Epidermal melanocyte (primary cell): Measurements from ENCODE around the gene LRP1.

Experiments used
- DNase-seq: peaks from one replicate; pipeline ENCODE4 v3.0.0; 2011; ENCODE audit warnings: low spot score; ENCODE audit not compliant: insufficient read length

The LRP1 gene

DNA sequence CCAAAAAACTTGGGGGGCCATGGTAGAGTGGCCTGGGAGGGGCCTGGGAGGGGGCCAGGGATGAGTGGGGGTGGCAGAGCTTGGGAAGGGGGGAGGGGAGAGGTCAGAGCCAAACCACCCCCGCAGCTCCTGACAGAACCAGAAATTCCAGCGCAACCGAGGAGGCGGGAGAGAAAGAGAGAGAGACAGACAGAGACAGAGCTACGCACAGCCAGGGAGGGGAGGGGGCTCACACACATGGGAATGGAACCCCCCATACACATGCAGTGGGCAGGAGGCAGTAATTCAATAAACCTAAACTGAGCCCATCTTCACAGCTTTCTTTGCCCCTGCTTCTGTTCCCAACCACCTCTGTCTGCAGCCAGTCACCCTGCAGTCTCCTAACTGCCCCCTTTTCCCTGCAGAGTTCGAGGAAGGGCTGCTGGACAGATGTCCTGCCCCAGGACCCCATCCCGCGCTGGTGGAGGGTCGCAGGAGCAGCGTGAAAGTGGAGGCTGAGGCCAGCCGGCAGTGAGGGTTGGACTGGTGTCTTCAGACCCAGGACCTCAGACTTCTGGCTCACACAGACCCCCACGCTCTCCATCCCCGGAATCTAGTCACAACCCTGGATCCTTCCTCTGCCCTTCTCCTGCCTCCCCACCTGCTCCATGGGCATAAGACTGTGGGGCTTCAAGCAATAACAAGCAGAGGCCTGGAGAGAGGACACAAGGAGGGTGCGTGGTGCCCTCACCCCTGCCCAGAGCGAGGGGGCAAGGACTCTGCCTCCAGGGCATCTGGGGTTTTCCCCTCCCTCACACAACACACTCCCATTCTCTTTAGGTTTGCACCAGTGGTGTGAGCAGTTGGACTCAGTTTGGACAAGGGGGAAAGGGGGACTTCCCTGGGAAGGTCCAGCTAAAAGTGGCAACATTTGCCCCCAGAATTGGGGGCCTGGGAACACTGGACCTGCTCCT, 33.8 kb upstream of the LRP1 start:
- DNase-seq, result no peak

- no peak for DNase-seq
These were observed 32.8 kb upstream of the LRP1 start for GRCh38 chr12:57095440-57095839.

DNA sequence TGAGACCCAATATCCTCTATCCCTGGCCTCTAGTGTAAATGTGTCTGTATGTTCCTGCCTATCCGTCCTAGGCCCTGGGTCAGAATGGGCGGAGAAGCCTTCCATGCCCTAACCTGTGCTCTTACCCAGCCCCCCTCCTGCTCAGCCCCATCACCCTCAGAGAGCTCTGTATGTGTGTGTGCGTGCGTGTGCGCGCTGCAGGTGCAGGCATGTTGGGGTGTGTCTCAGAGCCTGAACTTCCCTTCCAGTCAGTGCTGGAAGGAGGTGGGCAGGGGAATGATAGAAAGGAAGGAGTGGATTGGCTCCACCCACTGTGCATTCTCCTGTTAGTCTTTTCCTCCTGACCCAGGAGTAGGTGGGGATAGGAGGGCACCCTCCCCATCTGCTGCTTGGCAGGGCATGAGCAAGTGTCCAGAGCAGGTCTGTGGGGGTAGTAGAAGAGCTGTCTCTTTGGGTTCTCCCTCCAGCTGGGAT, 32.1 kb upstream of the LRP1 start:
- DNase-seq, result no peak

DNA sequence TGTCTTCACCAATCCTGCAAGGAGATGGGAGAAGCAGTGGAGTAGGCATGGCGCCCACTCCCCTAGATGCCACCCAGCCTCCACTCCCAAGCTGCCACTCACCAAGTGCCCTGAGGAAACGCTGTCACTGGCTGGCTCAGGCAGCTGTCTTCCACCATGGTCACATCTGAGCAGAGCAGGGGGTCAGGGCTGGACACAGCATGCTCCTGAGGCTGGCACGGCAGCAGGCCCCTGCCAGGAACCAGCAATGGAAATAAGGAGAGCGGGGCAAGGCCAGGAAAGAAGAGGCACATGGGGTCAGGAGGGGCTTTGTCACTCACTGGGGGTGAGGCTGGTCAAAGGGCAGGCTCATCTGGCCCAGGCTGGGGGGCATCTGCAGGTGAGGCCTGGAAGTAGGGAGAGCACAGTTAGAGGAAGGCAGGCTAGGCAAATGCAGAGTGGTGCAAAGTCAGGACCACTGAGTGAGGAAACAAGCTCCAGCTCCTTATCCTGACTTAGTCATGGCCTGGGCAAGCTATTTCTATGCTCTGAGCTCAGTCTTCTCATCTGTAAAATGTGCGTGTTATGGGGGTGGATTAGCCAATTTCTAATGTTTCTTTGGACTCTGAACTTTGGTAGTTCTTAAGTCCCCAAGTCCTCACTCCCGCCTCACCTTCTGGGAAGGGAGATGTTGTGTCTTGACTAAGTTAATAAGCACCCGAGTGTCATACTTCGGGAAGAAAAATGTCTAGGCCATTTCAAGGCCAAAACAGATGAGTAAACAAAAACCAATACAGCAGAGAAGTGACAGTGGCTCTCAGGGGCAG, 31.3 kb upstream of the LRP1 start:
- DNase-seq, result no peak

DNA sequence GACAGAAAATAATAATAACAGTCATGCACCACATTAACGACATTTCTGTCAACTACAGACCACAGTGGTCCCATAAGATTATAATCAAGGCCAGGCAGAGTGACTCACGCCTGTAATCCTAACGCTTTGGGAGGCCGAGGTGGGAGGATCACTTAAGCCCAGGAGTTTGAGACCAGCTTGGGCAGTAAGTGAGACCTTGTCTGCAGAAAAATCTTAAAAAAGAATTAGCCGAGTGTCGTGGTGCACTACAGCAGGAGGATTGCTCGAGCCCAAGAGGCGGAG, 30.8 kb upstream of the LRP1 start:
- DNase-seq, result no peak

DNA sequence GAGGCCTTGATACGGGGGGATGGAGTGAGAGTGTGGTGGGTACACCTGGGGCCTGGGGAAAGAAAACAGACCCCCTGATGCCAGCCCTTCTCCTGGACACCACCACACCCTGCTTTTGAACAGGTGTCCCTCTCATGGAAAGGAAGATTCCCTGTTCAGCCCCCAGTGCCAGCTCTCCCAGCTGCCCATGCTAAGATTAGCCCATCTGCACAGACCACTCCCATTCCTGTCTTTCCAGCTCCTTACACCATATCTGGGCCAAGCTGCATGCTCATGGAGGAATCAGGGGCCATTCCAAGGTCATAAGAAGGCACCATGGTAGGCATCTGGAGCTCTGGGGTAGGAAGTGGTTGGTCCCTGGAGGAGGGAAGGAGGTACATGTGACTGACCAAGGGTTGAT, 29.7 kb upstream of the LRP1 start:
- no peak for DNase-seq

DNA sequence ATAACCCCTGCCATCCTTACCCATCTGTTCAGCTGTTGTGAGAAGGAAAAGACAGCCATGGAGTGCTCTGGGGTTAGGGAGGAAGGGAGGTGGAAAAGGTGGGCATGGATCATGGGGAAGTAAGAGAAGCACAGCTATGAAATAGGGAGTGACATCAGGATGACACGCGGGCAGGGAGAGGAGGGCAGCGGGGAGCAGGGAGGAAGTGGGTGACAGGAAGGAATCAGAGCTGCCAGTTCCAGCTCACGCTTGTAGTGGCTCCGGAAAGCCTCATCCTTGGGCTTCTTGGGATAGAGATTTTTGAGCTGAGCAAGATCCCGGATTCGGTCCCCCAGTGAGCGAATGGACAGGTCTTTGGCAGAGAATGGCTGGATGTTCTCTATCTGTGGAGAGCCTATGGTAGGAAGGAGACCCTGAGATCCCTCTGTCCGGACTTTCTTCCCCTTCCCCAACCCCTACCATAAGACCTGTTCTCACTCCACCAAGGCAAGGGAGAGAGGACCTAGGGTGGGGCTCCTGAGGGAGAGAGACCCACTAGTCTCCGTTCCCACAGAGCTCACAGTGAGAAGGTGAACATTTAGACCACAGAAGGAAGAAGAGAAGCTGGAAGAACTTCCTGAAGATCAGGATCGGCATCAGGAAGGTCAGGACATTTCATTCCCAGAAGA, 29.1 kb upstream of the LRP1 start:
- no peak for DNase-seq

GRCh38 chr12:57099766-57100165, 28.5 kb upstream of the LRP1 start:
- DNase-seq, result no peak

- DNase-seq, result no peak
These were observed 26.2 kb upstream of the LRP1 start for GRCh38 chr12:57101892-57102695.

GRCh38 chr12:57103856-57104255, 24.4 kb upstream of the LRP1 start:
- no peak for DNase-seq

DNA sequence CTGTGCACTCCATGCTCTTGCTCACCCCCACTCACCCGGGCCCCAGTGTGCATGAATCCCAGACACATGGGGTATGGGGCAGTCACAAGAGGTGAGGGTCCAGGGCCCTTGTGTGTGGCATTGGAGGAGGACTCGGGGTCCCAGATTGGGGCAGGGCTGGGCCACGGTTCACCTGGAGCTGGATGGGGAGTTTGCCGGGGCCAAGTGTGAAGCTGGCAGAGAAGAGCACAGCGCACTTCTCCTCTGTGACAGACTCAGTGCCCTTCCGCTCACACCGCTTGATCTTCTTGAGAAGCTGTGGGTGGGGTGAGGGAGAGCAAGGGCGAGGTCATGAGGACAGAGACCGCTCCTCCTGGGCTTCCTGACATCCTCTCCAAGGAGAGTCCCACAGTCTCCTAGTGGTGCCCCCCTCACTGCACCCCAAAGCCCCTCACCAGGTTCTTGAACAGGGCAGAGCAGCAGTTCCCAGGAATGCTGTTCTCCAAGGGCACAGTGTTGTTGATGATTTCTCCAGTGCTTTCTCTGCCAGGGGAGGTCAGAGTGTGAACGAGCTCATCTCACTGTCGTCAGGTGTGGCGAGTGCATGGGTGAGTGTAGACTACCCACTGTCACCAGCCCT, 23.9 kb upstream of the LRP1 start:
- DNase-seq, result no peak

DNA sequence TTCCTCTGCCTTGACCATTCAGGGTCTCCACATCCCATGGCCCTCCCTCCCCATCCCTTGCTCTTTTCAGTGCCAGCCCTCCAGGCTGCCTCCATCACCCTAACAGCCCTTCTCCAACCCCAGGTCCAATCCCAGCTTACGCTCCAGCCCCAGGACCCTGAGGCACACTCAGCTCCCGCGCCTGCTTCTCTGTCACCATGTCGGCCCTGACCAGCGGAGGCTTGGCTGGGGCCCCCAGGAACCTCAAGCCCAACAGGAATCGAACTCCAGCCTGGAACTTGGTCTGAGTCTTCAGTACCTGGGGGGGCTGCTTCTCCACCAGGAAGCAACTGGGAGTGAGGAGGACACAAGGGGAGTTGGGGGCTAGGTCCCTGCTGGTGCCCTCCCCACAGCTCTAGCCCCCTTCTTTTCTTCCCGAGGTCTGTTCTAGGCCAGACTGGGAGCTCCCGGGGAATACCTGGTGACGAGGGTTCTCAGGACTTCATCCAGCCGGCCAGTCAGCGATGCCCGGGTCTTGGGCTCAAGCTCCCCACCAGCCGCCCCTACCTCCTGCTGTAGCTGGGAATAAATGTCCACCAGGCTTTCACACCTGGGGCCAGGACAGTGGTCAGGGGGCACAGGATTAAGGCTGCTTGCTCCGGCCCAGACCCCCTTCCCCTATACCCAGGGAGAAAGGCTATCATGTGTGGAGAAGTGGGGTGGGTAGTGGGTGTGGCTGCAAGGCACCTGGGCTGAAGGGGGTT, 23.1 kb upstream of the LRP1 start:
- DNase-seq, result no peak

GRCh38 chr12:57106021-57106708, 22.1 kb upstream of the LRP1 start:
- no peak for DNase-seq

GRCh38 chr12:57107456-57108155, 20.7 kb upstream of the LRP1 start:
- DNase-seq, result no peak

DNA sequence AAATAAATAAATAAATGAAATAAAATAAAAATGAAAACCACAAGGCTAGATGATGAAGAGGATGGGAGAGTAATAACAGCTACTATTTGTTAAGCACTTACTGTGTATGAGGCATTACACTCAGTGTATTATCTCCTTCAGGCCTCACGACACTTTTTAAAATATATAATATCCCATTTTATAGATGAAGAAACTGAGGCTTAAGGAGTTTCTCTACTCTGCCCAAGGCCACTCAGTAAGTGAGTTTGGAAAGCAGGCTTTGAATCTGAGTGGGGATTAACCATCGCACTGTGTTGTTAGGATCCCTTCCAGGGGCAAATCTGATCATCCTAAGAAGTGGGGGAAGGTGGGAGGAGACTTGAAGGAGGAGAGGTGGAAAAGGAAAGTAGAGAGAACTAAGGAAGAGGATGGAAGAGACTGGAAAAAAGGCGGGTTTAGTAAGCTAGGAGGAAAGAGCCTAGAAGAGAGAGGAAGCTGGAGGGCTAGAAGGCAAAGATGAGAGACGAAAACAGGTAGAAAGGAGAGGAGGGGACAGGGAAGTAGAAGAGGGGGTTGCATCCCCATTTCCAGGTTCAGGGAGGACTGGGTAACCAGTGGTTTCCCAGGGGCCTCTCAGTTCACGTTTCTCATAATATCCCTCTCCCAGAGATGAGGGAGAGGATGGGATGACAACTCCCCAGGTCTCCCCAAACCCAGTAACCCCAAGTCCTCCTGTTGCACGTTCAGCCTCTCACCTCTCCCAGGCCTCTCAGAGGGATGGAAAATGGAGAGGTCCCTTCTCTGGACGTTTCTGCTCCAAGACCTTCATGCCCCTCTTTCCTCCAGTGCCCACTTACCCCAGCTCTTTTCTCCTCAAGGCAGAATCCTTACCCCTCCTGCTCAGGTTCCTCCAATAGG, 18.8 kb upstream of the LRP1 start:
- DNase-seq, result no peak

- peak; percentile 56 for DNase-seq
These were observed 17.9 kb upstream of the LRP1 start for GRCh38 chr12:57110104-57111030.
